ENCODE results near the gene MYZAP. TPM values are rescaled to one million over a fixed set of nuclear protein-coding genes. Genes with fewer than 3 reads are reported as not detected.

Gene MYZAP
- total RNA-seq, 1 donor from 2014 or later, result 0.28 TPM

DNA sequence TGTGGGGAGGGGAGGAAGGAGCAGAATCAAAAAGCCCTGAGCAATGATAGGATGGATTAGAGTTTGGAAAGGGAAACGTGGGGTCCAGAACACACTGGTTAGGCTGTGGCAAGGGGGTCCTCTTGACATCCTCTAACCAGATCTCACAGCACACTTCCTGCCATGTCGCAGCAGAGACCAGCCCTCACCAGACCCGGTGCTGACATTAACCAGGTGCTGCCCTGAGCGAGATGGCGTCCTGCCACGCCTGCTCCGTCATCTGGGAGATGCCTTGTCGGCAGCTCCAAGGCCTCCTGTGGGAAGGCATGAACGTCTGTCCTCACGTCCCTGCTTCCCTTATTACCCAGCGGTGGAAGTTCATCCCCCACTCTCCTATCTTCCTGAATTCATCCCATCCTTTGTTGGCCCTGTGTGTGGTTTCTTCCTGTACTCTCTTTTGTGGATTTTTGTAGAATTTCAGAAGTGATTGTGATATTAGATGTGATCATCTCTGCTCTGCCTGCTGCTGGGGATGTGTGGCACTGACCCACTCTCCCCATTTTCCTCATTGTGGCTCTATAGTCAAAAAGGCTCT, 29.4 kb upstream of the MYZAP start:
- no peak for TF ChIP-seq CTCF (conservative IDR thresholded peaks at IDR 0.05)
- Mint-ChIP-seq H3K4me1 (no peaks in the 10 kb centered on the region), H3K27ac (ENCODE audit: unreplicated experiment) (no peak overlapping the region), H3K9me3 (no peaks in the 10 kb centered on the region), H3K36me3 (ENCODE audit: low read depth) (no peaks in the 10 kb centered on the region), H3K27me3 (ENCODE audit: low read depth) (no peaks in the 10 kb centered on the region), H3K4me3 (no peak overlapping the region)
- DNase-seq (ENCODE audit: low read depth, low spot score), result no peak

- no peaks in the 10 kb centered on the region for H3K9me3 Mint-ChIP-seq
- no peaks in the 10 kb centered on the region for H3K27me3 Mint-ChIP-seq (ENCODE audit: low read depth)
- no peak overlapping the region for H3K27ac Mint-ChIP-seq (ENCODE audit: unreplicated experiment)
- H3K4me1 Mint-ChIP-seq, result no peaks in the 10 kb centered on the region
- TF ChIP-seq CTCF (conservative IDR thresholded peaks at IDR 0.05), result no peak
- H3K36me3 Mint-ChIP-seq (ENCODE audit: low read depth), result no peaks in the 10 kb centered on the region
- H3K4me3 Mint-ChIP-seq, result no peak overlapping the region
- no peak for DNase-seq (ENCODE audit: low read depth, low spot score)
Observed at GRCh38 chr15:57563416-57563815, 28.3 kb upstream of the MYZAP start.

- peak overlapping the region; percentile 23 for H3K27ac Mint-ChIP-seq (ENCODE audit: unreplicated experiment)
- TF ChIP-seq CTCF (conservative IDR thresholded peaks at IDR 0.05), result no peak
- H3K4me1 Mint-ChIP-seq, result no peaks in the 10 kb centered on the region
- H3K36me3 Mint-ChIP-seq (ENCODE audit: low read depth), result no peaks in the 10 kb centered on the region
- H3K27me3 Mint-ChIP-seq (ENCODE audit: low read depth), result no peaks in the 10 kb centered on the region
- no peaks in the 10 kb centered on the region for H3K9me3 Mint-ChIP-seq
- no peak for DNase-seq (ENCODE audit: low read depth, low spot score)
- H3K4me3 Mint-ChIP-seq, result no peak overlapping the region
Observed at GRCh38 chr15:57565311-57565710, 26.4 kb upstream of the MYZAP start.

DNA sequence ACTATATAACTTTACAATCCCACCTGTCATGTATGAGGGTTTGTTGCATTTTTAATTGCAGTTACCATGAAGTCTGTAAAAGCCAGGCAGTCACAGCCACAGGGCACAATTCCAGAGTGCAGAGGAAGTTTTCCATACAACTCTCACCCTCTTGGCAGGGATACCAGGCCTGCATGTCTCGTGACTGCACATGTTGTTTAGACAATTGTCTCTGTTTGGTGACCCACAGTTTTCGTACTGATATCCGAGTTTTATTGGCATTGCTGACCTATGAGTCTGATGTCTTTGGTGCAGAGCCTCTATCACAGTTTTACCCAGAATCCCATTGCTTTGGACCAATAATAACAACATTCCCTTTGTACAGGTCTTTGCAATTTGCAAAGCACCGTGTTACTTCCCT, 24.9 kb upstream of the MYZAP start:
- no peak overlapping the region for H3K27ac Mint-ChIP-seq (ENCODE audit: unreplicated experiment)
- H3K4me3 Mint-ChIP-seq, result no peak overlapping the region
- no peak for DNase-seq (ENCODE audit: low read depth, low spot score)

DNA sequence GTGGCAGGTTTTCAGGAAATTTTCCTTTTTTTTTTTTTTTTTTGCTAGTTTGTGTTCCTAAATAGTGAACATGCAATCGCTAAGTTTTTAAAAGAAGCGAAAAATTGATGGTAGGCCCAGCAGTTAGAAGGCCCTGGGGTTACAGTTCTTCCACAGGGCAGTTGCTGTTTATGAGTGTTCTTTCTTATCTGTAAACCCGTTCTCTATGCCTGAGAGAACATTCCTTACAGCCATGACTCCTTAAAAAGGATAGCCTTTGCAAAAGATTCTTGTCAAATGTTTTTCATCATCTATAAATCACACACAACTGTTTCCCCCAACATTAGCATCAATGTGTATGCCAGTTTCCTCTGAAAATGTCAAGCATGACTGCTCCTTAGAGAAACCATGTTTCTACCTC, 23.8 kb upstream of the MYZAP start:
- Mint-ChIP-seq H3K9me3 (no peaks in the 10 kb centered on the region), H3K36me3 (ENCODE audit: low read depth) (no peaks in the 10 kb centered on the region), H3K4me3 (no peak overlapping the region), H3K4me1 (no peaks in the 10 kb centered on the region), H3K27ac (ENCODE audit: unreplicated experiment) (no peak overlapping the region), H3K27me3 (ENCODE audit: low read depth) (no peaks in the 10 kb centered on the region)
- no peak for DNase-seq (ENCODE audit: low read depth, low spot score)
- TF ChIP-seq CTCF (conservative IDR thresholded peaks at IDR 0.05), result no peak

More for the DNA sequence above, 24.9 kb upstream of the MYZAP start:
- no peak for TF ChIP-seq CTCF (conservative IDR thresholded peaks at IDR 0.05)
- Mint-ChIP-seq H3K9me3 (no peaks in the 10 kb centered on the region), H3K4me1 (no peaks in the 10 kb centered on the region), H3K27me3 (ENCODE audit: low read depth) (no peaks in the 10 kb centered on the region), H3K36me3 (ENCODE audit: low read depth) (no peaks in the 10 kb centered on the region)

Measured in neural crest cell (in vitro differentiated cells).